B cell (primary cell): ENCODE data around the gene DOCK3.

Source experiments
- CTCF ChIP-seq: fragments of 200-600 bp; IDR thresholded peaks from one replicate; pipeline ENCODE4 v1.8.0; 2022; ENCODE audit warnings: antibody characterized with exemption, mild to moderate bottlenecking
- EZH2 ChIP-seq: IDR thresholded peaks from 2 replicates; pipeline ENCODE4 v1.6.1; 2012; ENCODE audit warnings: borderline replicate concordance, low read depth, mild to moderate bottlenecking, moderate library complexity, low read length; ENCODE audit not compliant: insufficient read depth, poor library complexity, severe bottlenecking

- TF ChIP-seq CTCF (no peak), EZH2 (no peak)
These were observed 41.4 kb upstream of the DOCK3 start for GRCh38 chr3:50633230-50633790.
